AG09319 (cell line): ENCODE results near the gene PDE6D.

Experiments
- DNase-seq: peaks from one replicate; pipeline ENCODE4 v3.0.0-alpha.2; 2010; ENCODE audit warnings: low read depth; ENCODE audit errors: extremely low read depth
- CTCF ChIP-seq: IDR thresholded peaks from 2 replicates; pipeline ENCODE4 v1.5.1; 2011; ENCODE audit warnings: low read depth, mild to moderate bottlenecking, inconsistent platforms, low read length, moderate library complexity

Gene PDE6D

GRCh38 chr2:231692847-231693246, 88.2 kb downstream of the PDE6D start:
- no peak for DNase-seq
- TF ChIP-seq CTCF, result no peak

- TF ChIP-seq CTCF, result no peak
- DNase-seq, result no peak
Measured at GRCh38 chr2:231691251-231691772, 89.8 kb downstream of the PDE6D start.

DNA sequence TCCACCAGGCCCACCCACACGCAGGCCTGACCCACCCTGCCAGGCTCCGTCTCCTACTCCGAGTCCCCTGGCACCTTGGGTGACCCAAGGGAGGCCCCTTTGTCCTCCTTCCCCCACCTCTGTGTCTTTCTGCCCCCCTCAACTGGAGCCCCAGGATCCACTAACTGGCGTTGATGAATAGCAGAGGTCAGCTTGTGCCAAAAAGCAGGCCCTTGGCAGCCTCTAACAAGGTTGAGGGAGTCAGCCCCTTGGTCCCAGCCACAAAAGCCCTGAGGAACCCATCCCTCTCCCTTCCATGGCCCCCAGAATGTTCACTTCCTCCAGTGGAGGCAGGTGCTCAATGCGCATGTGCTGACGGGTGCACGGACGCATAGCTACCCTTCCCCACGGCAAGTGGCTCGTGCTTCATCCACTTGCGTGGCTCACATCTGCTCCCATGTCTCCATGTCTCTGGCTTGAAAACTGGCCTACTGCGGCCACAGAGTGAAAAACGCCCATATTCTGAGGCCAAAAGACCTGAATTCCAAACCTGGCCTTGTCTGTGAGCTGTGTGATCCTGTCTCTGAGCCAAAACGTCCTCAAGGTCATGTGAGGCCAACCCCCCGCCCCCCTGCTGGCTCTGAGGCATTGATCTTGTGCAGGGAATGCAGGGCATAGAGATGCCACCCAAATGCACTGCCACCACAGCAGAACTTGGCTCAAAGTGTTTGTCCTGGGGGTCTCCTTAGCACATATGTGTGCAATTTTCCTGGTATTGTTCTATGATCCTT, 91.8 kb downstream of the PDE6D start:
- no peak for DNase-seq
- no peak for TF ChIP-seq CTCF

DNA sequence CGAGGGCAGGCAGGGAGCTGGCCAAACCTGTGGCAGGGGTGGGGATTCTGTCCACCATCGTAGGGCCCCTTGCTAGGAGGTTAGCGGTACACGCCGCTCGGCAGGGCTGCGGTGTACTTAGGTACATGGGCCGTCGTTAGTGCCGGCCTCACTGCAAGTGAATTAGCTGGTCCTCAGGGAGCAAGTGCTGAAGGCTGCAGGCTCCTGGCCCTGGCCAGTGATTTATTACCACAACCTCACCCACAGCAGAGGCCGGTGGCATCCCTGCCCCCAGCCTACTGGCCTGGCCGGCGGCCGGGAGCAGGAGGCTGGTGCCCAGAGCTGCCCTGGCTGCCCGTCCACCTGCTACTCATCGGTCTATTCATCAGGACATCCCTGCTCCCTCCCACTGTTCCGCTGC, 92.4 kb downstream of the PDE6D start:
- DNase-seq, result no peak
- TF ChIP-seq CTCF, result no peak

- DNase-seq, result no peak
- TF ChIP-seq CTCF, result no peak
Measured at GRCh38 chr2:231687961-231688360, 93.1 kb downstream of the PDE6D start.

DNA sequence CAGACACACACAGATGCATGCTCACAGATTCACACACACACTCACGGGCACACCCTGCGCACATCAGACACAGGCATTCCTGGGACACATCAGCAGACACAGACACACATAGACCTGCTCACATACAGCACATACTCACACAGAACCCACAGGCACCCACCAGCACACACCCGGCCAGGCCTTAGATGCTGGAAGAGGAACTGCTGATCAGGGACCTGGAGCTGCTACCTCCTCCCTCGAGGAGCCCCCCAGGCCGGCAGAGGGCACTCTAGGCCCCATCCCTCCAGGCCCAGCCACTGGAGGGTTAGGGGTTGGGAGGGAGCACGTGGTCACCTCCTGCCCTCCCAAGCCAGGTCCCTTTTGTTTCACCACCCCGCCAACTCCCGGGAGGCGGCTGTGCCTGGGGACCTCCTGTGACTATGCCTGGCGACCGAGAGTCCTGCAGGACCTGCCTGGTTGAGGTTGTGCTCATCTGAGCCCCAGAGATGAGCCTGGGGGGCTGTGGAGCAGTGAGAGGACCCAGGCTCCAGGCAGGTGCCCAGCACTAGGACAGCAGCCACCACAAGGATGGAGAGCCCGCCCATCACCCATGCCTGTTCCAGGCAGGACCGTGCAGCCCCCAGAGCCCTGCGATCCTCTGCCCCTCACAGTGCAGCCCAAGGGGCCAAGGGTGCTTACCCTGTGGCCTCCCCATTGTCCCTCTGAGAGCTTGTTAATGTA, 93.8 kb downstream of the PDE6D start:
- DNase-seq, result no peak
- TF ChIP-seq CTCF, result peak; percentile 66
